Activated B cell treated with CpG ODN at 0.5 μM for 24 hours (primary cell): ENCODE data around the gene GPR155. TPM values are rescaled to one million over a fixed set of nuclear protein-coding genes. Genes with fewer than 3 reads are reported as not detected.
"Not testable (repeated sequence)": the region's sequence is repeated elsewhere in the genome, so short reads cannot be mapped to it uniquely, and the experiment has no call there.

Source experiments
- ATAC-seq: fragments of 200-7000 bp; cut with Tn5 transposase; one replicate; pipeline ENCODE4 v1.10.0; 2021; ENCODE audit warnings: low read depth, mild to moderate bottlenecking, moderate library complexity
- CTCF ChIA-PET: fragments of 350-600 bp; sonication (Branson Sonifier 250); formaldehyde crosslinking; loops from one replicate; lab custom pipeline; 2021; ENCODE audit warnings: antibody characterized with exemption; lab: Charles Lee
- POLR2A ChIA-PET: fragments of 350-600 bp; sonication (Branson Sonifier 250); formaldehyde crosslinking; loops from one replicate; lab custom pipeline; 2021; ENCODE audit warnings: antibody characterized with exemption; lab: Charles Lee
- DNase-seq: peaks from one replicate; pipeline ENCODE4 v3.0.0; 2022
- H3K27ac Mint-ChIP-seq: one replicate; pipeline ENCODE4 v1.8.0; 2020; ENCODE audit warnings: mixed read lengths
- H3K27me3 Mint-ChIP-seq: one replicate; pipeline ENCODE4 v1.8.0; 2021; ENCODE audit warnings: mixed read lengths
- H3K36me3 Mint-ChIP-seq: one replicate; pipeline ENCODE4 v1.8.0; 2021; ENCODE audit warnings: low read depth, mixed read lengths
- H3K4me1 Mint-ChIP-seq: one replicate; pipeline ENCODE4 v1.8.0; 2021; ENCODE audit warnings: mixed read lengths
- H3K4me3 Mint-ChIP-seq: one replicate; pipeline ENCODE4 v1.8.0; 2020; ENCODE audit warnings: mild to moderate bottlenecking, mixed read lengths
- H3K9me3 Mint-ChIP-seq: one replicate; pipeline ENCODE4 v1.8.0; 2020; ENCODE audit warnings: mixed read lengths
- intact Hi-C: fragments of 100-400 bp; cut with micrococcal nuclease; formaldehyde crosslinking; loops from one replicate; pipeline ENCODE4 v1.15.1; 2024
- total RNA-seq: library from RNA; stranded (reverse); gene quantifications from 2 replicates; pipeline ENCODE4 v1.2.3, GENCODE V29; 2022
- TF ChIP-seq, protein P1 (sequence below): fragments of 200-600 bp; IDR thresholded peaks from one replicate; pipeline ENCODE4 v1.8.0; 2022; ENCODE audit warnings: antibody characterized with exemption, mild to moderate bottlenecking

Gene GPR155
- total RNA-seq, 1 donor from 2014 or later: 2.8 TPM

DNA sequence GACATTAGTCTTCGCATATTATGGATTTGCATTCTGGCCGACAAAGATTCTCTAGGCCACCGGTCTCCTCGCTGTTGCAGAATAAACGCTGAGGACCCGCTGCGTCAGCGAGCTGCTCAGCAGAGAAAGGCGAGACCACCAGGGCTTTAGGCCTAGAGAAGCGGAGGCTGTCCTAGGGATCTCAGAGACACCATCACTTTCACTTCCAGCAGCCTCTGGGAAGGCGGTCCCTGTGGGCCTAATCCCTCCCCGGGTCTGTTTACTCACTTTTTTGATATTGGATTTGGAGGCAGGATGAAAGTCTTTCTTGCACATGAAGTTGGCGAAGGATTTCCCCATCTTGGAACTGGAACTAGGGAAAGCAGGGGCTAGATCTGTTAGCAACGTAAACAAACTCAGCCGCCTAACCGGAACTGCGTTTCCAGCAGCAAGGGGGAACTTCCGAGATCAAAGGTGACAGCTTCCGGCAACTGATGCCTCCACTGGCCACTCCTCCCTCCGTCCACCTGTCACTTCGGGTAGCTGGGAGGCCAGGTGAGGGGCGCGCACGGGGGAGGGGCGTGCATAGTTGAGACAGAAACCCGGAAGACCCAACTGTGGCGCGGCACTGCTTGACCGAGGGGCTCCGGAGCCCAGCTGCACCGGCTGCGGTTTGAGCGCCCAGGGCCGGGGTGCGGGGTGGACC, 91.4 kb downstream of the GPR155 start, which contains the start of gene SCRN3:
Gene SCRN3, plus strand, starts transcription at position 447 of the 685 bp plus-strand sequence. CDS start 2,554 bp downstream, outside the sequence.
- Mint-ChIP-seq H3K27me3 (no peaks in the 10 kb centered on the region), H3K27ac (peak within 1 kb of the TSS; percentile 98), H3K4me3 (peak within 1 kb of the TSS; percentile 100), H3K36me3 (peaks cover 32% of the 10 kb centered on the region), H3K4me1 (peaks cover 34% of the 10 kb centered on the region), H3K9me3 (no peaks in the 10 kb centered on the region)
- CTCF ChIA-PET: interaction anchor here (0.8 to 1.5 kb wide), 2 partner anchors 8 to 51 kb away, joined by 3 read pairs; no protein-coding TSS in a partner anchor
- POLR2A ChIA-PET: interaction anchor here (0.6 to 1.4 kb wide), 6 partner anchors 16 to 500 kb away, joined by 3 to 4 read pairs (median 3); partner anchors contain the start of gene OLA1
- ATAC-seq (peak; percentile 94), DNase-seq (peak; percentile 59)
- TF ChIP-seq, protein P1, sequence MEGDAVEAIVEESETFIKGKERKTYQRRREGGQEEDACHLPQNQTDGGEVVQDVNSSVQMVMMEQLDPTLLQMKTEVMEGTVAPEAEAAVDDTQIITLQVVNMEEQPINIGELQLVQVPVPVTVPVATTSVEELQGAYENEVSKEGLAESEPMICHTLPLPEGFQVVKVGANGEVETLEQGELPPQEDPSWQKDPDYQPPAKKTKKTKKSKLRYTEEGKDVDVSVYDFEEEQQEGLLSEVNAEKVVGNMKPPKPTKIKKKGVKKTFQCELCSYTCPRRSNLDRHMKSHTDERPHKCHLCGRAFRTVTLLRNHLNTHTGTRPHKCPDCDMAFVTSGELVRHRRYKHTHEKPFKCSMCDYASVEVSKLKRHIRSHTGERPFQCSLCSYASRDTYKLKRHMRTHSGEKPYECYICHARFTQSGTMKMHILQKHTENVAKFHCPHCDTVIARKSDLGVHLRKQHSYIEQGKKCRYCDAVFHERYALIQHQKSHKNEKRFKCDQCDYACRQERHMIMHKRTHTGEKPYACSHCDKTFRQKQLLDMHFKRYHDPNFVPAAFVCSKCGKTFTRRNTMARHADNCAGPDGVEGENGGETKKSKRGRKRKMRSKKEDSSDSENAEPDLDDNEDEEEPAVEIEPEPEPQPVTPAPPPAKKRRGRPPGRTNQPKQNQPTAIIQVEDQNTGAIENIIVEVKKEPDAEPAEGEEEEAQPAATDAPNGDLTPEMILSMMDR: no peak
- intact Hi-C loops: loop anchor here (1.0 to 5.0 kb wide), 4 partner anchors 92 to 1838 kb away; partner anchors contain the start of genes GPR155, OLA1, PDK1 and SP3

DNA sequence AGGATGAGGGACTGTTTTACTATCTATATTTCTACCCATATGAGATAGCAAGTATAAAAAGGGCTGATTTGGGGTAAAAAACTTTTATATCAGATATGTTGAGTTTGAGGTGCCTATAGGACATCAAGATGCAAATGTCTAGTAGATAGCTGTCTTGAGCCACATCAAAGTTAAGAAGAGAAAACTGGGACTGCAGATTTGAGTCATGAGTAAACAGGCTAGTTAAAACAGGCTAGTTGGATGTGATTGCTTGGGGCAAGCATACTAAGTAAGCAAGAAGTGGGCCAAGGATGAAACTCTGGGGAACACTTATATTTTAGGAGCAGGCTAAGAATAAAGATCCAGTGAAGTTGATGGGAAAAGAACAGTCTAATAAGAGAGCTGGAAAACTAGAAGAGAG, 94.1 kb downstream of the GPR155 start:
- POLR2A ChIA-PET: interaction anchor here (0.5 kb wide), 1 partner anchor 481 kb away, joined by 4 read pairs; no protein-coding TSS in a partner anchor
- peaks cover 46% of the 10 kb centered on the region for H3K36me3 Mint-ChIP-seq
- CTCF ChIA-PET: no interaction called here
- no peak overlapping the region for H3K4me3 Mint-ChIP-seq
- peaks cover 43% of the 10 kb centered on the region for H3K4me1 Mint-ChIP-seq
- TF ChIP-seq, protein P1: no peak
- no peak overlapping the region for H3K27ac Mint-ChIP-seq
- ATAC-seq (no peak), DNase-seq (no peak)
- intact Hi-C loops: no loop called here
- no peaks in the 10 kb centered on the region for H3K27me3 Mint-ChIP-seq
- peaks cover 3% of the 10 kb centered on the region for H3K9me3 Mint-ChIP-seq

- DNase-seq, CTCF ChIA-PET, intact Hi-C loops, H3K4me3 Mint-ChIP-seq, H3K27ac Mint-ChIP-seq, ATAC-seq, H3K27me3 Mint-ChIP-seq, POLR2A ChIA-PET, H3K9me3 Mint-ChIP-seq: not testable (repeated sequence)
- Mint-ChIP-seq H3K36me3 (peaks cover 63% of the 10 kb centered on the region), H3K4me1 (peaks cover 33% of the 10 kb centered on the region)
Measured at GRCh38 chr2:174390303-174390702, 96.5 kb downstream of the GPR155 start.

DNA sequence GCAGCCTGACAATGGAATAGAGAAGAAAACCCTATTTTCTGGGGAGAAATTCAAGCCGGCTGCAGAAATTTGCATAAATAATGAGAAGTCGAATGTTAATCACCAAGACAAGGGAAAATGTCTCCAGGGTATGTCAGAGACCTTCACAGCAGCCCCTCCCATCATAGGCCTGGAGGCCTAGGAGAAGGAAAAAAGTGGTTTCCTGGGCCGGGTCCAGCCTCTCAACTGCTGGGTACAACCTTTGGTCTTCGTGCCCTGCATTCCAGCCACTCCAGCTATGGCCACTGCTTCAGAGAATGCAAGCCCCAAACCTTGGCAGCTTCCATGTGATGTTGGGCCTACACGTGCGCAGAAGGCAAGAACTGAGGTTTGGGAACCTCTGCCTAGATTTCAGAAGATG, 97.3 kb downstream of the GPR155 start:
- POLR2A ChIA-PET: no interaction called here
- no peak overlapping the region for H3K27ac Mint-ChIP-seq

GRCh38 chr2:174388706-174389105, 98.1 kb downstream of the GPR155 start:
- POLR2A ChIA-PET, H3K9me3 Mint-ChIP-seq, H3K27me3 Mint-ChIP-seq, H3K27ac Mint-ChIP-seq, CTCF ChIA-PET, intact Hi-C loops, H3K4me3 Mint-ChIP-seq, DNase-seq, ATAC-seq: not testable (repeated sequence)
- H3K36me3 Mint-ChIP-seq: peaks cover 70% of the 10 kb centered on the region
- H3K4me1 Mint-ChIP-seq: peaks cover 25% of the 10 kb centered on the region

More for the DNA sequence above, 97.3 kb downstream of the GPR155 start:
- TF ChIP-seq, protein P1: no peak
- H3K9me3 Mint-ChIP-seq: peaks cover 3% of the 10 kb centered on the region
- CTCF ChIA-PET: no interaction called here
- peaks cover 65% of the 10 kb centered on the region for H3K36me3 Mint-ChIP-seq
- H3K4me3 Mint-ChIP-seq: no peak overlapping the region
- no peak for ATAC-seq
- intact Hi-C loops: no loop called here
- H3K4me1 Mint-ChIP-seq: peaks cover 26% of the 10 kb centered on the region
- H3K27me3 Mint-ChIP-seq: no peaks in the 10 kb centered on the region
- DNase-seq: no peak

GRCh38 chr2:174385201-174385600, 101.6 kb downstream of the GPR155 start:
- ChIA-PET POLR2A (no interaction called here), CTCF (no interaction called here)
- ATAC-seq (no peak), DNase-seq (no peak)
- TF ChIP-seq, protein P1: no peak
- Mint-ChIP-seq H3K4me1 (peaks cover 17% of the 10 kb centered on the region), H3K27ac (no peak overlapping the region), H3K36me3 (peaks cover 73% of the 10 kb centered on the region), H3K9me3 (peaks cover 9% of the 10 kb centered on the region), H3K27me3 (no peaks in the 10 kb centered on the region), H3K4me3 (no peak overlapping the region)
- intact Hi-C loops: no loop called here
